GM21737 (cell line): ENCODE measurements around the gene FBXL15.

Experiments used
- ATAC-seq: cut with Tn5 transposase; IDR thresholded peaks from one replicate; pipeline ENCODE4 v1.9.1; 2021; ENCODE audit warnings: mild to moderate bottlenecking, moderate library complexity; ENCODE audit not compliant: unreplicated experiment

Gene FBXL15

DNA sequence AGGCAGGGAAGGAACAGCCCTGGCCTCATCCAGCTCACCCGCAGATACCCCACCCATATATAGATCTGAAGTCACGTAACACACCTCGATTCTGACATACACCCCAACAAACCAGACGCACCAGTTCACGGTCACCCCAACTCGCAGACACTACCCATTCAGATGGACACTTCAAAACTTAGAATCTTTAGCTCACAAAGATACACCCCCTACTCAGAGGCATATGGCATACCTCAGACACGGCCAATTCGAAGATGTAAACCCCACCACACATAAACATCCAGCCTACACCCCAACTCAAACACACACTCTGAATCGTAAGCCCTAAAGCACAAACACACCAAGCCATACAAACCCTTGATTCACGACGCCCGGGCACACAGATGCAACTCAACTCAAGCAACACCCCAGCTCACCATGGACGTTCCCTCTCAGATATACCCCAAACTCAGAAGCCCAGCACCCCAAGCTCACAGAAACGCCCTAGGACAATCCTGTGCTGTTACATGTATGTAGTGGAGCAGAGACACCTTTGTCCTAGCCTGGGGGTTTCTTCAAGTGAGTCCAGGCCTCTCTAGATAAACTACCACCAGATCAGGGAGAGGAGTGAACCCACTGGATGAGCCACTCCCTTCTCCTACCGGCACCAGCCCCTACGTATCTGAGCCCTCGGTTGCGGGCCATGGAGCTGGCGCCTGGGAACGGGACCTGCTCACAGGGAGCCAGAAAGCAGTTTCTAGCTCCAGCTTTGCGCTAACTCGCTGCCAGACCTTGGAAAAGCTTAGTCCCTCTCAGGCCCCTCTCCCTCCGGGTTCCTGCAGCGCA, 10.8 kb upstream of the FBXL15 start:
- ATAC-seq = no peak

DNA sequence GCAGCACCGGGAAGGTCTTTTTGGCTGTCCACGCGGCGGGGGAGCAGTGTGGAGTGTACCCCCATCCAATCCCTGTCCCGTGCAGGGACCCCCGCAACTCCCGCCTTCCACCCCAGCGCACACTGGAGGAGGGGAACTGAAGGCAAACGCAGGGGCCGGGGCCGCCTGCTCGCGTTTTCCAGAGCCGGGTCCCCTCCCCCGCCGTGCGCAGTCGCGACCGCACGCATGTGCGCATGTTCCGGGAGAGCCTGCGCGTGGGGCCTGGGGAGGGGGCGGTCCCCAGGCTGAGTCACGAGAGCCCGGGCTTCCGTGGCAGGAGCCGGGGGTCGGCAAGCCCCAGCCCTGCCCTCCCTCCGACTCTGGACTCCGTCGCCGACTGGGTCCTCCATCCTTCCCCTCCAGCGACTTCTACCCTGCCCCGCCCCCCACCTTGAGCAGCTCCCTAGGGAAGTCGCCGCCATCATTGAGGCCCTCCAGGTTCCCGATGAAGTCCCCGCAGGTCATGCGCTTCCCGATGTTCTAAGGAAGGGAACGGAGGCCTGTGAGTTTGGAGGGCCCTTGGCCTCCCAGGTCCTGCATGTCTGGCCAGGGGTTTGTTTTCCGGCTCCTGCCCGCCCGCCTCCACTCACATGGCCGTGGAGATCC, 10.1 kb upstream of the FBXL15 start:
- ATAC-seq = no peak

DNA sequence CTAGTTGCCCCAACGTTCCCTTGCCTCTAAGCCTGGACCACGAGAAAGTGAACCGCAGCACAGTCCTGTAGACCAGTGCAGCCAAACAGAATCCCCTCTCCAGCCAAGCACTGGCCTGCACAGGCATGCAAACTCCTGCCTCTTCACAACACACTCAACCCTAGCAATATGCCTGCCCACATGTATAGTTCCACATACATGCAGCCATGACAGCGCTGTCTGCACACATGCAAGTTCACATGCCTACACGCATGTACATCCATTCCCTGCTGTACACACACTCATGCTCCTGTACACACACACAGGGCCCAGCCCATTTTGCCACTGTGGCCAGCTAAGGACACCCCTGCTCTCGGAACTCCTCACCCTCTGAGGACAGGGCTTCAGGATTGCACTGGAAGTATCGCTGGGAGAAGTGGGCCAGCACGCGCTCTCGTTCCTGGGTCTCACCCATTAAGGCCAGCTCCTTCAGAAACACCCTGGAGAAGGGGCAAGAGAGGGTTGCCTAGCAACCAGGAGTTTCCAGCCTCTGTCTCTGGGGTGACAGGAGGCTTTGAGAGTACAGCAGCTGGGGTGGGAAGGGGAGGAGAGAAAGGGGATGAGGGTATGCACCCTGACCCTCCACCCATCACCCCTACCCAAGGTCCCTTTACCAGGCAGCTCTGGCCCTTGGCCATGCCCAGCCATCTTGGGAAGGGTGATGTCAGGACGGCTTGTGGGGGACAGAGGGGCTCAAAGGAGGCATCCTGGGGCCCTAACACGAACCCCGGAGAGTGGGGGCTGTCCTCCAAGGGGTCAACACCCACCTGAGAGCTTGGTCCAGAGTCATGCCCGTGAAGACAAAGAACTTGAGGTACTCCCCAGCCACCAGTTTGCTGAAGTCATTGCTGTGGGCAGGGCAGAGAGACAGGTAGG, 9.0 kb upstream of the FBXL15 start:
- no peak for ATAC-seq

DNA sequence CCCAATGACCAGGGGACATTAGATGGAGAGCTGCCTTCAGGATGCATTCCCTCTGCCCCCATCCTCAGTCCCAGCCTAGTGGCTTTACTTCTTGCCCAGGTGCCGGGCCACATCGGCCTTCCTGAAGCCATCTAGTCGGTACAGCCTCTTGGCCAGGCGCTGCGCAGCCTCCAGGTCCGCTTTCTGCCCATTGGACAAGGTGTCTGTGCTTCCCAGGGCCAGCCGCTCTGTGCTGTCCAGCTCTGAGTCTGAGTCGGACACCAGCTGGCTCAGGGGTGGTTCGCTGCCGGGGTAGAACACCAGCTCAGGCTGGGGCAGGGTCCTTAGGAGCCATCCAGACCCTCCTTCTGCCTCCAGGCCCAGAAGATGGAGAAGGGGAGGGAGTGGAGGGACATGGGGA, 8.3 kb upstream of the FBXL15 start:
- ATAC-seq = no peak

DNA sequence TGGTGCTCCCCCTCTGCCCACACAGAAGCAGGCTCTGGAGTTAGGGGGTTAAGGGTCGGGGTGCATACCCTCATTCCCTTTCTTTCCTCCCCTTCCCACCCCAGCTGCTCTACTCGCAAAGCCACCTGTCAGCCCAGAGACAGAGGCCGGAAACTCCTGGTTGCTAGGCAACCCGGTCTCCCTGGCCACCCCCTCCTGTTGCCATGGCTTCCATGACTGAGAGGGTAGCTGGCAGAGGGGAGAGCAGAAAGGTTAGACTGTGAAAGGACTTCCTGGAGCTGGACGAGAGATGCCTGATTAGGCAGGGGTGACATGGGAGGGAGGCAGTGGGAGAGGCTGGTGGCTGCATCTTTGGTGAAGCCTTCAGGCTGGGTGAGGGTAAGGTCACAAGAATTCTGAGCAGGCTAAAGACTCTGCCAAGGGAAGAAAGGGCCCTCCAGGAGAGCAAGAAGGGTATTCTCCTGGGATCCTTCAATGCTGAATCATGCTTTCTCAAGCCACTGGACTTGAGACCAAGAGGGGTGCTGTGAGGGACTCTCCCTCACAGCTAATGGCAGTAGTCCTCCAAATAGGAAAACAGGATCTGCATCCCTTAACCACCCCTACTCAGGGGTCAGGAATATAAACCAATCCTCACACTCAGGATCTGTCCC, 7.5 kb upstream of the FBXL15 start:
- ATAC-seq = no peak

DNA sequence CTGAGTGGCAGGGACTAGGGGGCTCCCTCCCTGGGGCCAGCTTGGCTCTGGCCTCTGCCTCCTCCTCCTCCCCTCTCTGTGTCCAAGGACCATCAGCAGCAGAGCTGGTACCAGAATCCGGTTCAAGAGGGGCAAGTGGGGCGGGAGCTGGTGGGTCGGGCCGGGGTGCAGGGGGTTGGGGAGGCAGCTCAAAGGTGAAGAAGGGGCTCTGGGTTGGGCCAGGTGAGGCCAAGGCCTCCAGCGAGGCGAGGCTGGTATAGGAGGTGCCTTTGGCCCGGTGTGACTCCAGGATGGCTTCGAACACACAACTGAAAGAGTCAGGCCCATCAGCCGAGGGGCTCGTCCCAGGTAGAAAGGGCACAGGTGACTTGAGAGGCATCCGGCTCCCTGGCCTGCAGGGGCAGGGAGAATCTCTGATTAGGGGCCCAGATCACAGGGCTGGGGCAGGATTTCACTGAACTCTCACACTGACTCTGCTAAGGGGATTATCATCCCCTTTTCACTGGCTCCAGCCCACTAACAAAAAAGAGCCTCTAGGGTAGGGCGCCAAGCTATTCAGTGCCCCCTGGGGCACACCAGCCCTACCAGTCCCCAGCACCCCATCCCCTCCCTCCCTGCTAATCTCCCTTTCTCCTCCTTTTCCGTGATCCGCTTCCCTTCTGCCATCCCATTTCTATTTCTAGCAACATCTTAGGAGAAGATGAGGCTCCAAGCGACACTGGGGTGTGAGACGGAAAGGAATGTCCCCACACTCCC, 6.7 kb upstream of the FBXL15 start:
- ATAC-seq = no peak

DNA sequence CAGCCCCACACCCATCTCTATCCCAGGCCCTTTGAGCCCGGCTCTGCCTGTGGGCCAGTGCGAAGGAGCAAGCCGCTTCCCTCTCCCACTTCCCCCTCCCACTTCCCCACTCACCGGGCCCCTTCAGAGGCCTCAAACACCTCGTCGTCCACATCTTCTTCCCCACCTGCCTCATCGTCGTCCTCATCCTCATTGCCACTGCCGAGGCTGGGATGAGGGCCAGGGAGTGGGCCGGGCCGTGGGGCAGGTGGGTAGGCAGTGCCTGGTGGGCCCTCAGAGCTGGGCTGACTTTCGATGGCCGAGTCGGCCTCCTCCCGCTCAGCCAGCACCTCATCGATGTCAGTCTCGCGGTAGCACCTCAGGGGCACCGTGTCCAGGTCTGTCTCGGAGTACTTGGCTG, 5.9 kb upstream of the FBXL15 start:
- no peak for ATAC-seq

DNA sequence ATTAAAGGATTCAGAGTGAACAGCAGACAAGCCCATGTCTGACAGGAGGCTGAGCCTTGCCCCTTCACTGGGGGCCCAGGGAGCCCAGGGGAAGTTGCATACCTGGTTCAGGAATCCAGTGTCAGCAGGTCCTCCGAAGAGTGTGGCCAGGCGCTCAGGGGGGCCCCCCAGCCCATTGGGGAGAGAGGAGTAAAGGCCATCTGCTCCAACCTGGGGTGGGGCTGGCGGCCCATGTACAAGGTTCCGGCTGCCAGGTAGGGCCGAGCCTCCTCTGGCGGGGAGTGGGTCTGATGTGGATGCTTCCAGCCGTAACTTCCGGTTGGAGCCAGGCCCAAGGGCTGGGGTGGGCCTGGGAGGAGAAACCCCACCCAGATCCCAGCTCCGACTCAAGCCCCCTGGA, 4.4 kb upstream of the FBXL15 start:
- no peak for ATAC-seq

DNA sequence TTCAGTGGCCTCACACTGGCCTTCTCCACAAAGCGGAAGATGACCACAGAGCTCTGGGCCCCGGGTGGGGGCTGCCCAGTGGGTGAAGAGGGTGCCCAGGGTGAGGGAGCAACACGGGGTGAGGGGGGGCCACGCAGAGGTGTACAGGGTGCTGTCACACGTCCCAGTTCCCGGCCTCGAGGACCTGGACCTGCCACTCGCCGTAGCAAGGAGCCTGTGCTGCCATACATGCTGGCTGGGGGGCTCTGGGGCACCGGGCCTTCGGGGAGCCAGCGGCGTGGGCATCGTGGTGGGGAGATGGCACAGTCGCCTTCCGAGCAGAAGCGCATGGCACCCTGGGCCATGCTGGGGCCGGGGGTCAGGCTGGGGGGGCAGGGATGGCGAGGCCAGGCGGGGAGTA, 3.9 kb upstream of the FBXL15 start:
- ATAC-seq = no peak

DNA sequence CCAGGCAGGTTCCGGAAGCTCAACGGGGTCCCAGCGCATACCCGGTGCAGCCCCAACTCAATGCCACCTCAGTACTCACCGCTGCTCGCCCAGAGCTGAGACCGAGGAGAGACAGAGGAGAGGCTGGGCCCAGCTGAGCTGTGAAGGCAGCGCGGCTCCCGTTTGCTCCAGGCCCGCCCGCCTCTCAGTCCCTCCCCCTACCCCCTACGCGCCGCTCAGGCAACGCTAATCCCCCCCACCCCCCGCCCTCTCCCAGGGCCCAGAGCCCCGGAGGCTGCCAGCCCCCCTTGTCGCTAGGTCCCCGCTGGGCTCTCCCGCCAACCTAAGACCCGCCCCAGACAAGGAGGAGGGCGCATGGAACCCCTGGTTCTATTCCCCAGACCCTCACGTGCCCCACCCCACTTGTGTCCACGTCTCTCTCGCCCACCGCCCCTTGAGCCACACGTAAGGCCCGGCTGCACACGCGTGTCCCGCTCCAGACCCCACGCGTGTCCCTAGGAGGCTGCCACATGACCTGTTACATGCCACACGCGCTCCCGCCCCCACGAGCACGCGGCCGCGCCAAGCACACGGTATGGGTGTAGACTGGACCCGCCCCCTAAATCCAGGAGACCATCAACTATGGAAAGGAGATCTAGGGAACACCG, 1.9 kb upstream of the FBXL15 start, which contains the start of gene PSD:
Gene PSD (minus strand): TSS at position 164 of the 647 bp plus-strand sequence. CDS start 1,747 bp downstream, outside the sequence.
- ATAC-seq = no peak

DNA sequence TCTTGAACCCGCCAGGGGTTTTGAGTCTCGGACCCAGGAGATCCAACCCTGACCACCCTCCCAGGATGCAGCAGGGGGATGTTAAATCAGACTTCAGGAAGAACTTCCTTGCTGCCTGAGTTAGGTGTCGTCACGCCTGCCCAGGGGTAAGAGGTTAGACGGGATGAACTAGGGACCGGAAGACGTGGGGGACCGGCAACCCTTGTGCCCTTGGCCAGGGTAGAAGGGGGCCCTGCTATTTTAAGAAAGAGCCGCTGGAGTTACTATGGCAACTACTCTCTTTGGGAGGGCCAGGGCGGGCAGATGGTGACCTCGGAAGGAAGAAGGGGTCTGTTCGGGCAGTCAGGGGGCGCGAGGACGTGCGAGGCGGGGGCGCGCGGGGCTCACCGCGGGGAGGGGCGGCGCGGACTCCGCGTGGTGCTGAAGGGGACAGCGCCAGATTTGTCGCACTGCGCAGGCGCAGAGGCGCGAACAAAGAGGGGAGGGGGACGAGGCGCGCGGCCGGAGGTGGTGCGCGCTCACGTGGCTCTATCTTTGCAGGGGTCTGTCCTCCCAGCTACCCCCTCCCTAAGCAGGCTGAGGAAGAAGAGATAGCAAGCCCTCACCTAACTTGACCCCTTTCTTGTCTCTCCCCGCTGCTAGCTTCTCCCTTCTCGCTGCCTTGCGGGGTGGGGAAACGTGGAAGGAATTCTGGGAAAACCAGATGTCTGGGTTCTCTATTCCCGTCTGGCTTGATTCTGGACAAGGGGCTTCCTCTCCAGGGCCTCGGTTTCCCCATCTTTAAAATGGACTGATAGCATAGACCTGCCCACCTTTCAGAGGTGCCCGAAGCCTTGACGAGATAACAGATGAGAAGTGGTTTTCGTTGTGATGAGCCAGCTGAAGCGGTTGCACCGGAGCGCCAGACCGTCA, 1.1 kb upstream of the FBXL15 start:
- no peak for ATAC-seq

DNA sequence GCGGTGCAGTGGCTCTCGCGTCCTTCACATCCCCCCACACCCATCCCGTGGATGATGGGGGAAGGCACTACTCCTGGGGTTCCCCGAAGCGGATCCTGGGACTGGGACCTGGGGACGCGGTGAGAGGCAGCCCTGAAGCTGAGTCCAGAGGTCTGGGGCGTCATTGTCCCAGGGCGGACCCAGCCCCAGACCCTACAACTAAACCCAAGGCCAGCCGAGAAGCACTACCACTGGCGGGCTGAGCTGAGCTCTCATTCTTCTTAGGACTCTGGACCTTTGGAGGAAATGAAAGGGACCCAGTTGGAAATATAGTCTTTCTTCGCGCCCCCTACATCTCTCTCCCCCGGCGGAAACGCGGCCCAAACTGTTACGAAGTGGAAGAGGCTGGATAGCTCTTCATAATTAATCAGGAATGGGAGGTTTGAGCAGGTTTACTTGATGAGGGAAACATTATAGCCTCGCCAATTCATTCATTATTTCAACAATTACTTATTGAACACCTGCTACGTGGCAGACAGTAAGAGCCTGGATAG, 389 bp upstream of the FBXL15 start:
- no peak for ATAC-seq

DNA sequence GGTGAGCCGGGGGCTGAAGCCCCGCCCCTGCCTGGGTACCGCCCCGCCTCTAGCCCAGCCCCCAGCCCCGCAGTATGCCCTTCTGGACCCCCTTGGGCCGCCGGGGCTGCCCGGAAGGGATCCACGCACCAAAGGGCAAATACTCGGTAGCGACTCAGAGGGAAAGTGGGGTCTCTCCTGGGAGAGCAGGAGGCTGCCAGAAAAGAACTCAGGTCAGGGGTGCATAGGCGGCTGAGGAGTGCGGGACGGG, 796 bp downstream of the FBXL15 start:
- no peak for ATAC-seq

DNA sequence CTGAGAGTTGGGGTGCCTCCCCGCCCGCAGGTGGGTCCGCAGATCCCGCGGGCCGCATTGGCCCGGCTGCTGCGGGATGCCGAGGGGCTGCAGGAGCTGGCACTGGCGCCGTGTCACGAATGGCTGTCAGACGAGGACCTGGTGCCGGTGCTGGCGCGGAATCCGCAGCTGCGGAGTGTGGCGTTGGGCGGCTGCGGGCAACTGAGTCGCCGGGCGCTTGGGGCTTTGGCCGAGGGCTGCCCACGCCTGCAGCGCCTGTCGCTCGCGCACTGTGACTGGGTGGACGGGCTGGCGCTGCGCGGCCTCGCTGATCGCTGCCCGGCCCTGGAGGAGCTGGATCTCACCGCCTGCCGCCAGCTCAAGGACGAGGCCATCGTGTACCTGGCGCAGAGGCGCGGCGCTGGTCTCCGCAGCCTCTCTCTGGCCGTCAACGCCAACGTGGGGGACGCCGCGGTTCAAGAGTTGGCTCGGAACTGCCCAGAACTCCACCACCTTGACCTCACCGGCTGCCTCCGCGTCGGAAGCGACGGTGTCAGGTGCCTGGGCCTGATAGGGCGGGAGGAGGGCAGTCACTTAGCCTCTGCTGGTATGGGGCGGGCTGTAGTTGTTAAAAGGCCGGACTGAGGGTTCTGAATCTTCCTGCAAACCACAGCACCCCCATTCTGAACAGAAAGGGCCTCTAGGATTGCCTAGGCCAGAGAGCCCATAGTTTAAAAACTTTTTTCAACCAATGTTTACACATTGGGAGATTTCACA, 1.3 kb downstream of the FBXL15 start:
- ATAC-seq = peak; percentile 1

DNA sequence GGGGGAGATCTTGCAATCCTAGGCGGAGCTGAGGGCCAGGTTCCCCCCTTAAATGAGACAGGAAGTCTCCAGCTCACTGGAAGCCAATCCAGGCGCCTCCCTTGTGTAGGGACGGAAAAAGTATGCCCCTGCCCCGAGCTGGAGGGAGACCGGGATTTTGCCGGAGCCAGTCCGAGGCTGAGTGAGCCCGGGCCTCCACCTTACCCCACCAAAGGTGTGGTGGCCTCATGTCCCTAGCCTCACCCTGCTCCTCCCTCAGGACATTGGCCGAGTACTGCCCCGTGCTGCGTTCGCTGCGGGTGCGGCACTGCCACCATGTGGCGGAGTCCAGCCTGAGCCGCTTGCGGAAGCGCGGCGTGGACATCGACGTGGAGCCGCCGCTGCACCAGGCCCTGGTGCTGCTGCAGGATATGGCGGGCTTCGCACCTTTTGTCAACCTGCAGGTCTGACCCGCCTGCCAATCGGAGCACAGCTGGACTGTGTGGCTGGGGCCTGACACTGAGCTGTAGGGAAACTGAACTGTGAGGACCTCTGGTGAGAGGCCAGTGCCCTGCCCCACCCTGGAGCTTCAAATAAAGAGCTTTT, 2.0 kb downstream of the FBXL15 start:
- ATAC-seq = no peak

DNA sequence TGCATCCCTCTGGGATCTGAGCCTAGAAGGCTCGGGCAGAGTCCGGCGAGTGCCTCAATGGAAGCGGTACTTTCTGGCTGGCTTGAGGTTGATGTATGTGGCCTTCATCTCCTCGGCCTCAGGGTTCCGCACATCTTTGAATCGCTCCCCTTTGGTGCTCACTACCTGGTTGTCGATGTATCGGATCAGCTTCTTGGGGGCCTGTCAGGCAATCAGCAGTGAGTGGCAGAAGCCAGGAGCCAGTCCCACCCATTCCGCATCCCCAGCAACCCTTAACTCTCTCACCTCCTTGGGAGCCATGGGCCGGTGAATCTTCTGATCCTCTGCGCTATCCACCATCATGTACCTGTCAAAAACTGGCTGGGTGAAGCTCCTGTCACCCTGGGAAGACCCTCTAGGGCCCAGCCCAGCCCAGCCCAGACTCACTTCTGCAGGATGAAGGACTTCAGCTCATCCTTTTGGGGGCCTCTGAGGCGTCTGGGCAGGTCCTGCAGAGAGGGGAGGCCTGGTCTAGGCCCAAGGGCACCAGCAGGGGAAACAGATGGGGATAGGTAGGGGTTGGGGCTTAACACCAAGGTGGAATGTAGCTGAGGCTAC, 2.8 kb downstream of the FBXL15 start:
- ATAC-seq = no peak

DNA sequence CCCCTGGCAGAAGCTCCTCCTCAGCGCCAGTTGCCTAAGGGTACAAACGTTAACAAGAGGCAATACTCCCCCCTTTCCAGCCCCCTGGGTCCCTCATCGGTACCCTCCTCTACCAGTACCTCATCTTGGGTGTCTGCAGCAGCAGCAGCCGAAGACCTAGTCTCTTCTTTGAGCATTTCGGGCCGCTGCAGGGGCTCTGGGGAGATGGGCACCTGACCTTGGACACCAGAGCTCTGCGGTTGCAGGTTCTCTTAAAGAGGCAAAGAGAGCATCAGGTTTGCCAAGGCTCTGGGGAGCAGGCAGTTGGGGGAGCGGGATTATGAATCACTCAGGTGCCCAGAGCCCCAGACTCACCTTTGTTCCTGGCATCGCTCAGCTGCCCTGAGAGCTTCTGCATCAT, 3.5 kb downstream of the FBXL15 start:
- no peak for ATAC-seq
